HepG2 (cell line): Measurements from ENCODE around the gene ATAD3A. TPM values are rescaled to one million over a fixed set of nuclear protein-coding genes. Genes with fewer than 3 reads are reported as not detected.

ENCODE experiments used
- CAMTA2 ChIP-seq: sonication (generic); formaldehyde crosslinking; IDR thresholded peaks from 2 replicates; pipeline ENCODE4 v1.4.0; 2020; ENCODE audit warnings: mild to moderate bottlenecking, missing genetic modification reagents, borderline replicate concordance
- CHD4 ChIP-seq: fragments of 200-600 bp; sonication (generic); IDR thresholded peaks from 2 replicates; pipeline ENCODE4 v1.7.0; 2017; ENCODE audit warnings: mild to moderate bottlenecking, low read length, borderline replicate concordance
- ELF4 ChIP-seq: sonication (generic); formaldehyde crosslinking; IDR thresholded peaks from 2 replicates; pipeline ENCODE4 v1.5.0; 2020; ENCODE audit warnings: missing genetic modification reagents, mild to moderate bottlenecking, moderate library complexity, borderline replicate concordance
- HNRNPLL ChIP-seq: fragments of 200-400 bp; formaldehyde crosslinking; IDR thresholded peaks from 2 replicates; pipeline ENCODE4 v1.6.1; 2017; ENCODE audit warnings: mild to moderate bottlenecking, low read depth, low read length; ENCODE audit not compliant: poor library complexity, severe bottlenecking
- ISX ChIP-seq: sonication (generic); formaldehyde crosslinking; conservative IDR thresholded peaks from 2 replicates; pipeline ENCODE4 v1.5.0; 2020; ENCODE audit warnings: missing genetic modification reagents
- KIAA2018 ChIP-seq: sonication (generic); formaldehyde crosslinking; IDR thresholded peaks from 2 replicates; pipeline ENCODE4 v1.5.0; 2020; ENCODE audit warnings: mild to moderate bottlenecking, missing genetic modification reagents, borderline replicate concordance
- KLF11 ChIP-seq: IDR thresholded peaks from 2 replicates; pipeline ENCODE4 v1.6.1; 2016; ENCODE audit warnings: missing compliant biosample characterization
- KLF13 ChIP-seq: sonication (generic); formaldehyde crosslinking; IDR thresholded peaks from 2 replicates; pipeline ENCODE4 v1.4.0; 2020; ENCODE audit warnings: mild to moderate bottlenecking, missing genetic modification reagents
- MNT ChIP-seq: fragments of 450-650 bp; IDR thresholded peaks from 2 replicates; pipeline ENCODE4 v1.6.1; 2016
- NFYB ChIP-seq: sonication (generic); formaldehyde crosslinking; IDR thresholded peaks from 2 replicates; pipeline ENCODE4 v1.4.0; 2020; ENCODE audit warnings: missing genetic modification reagents
- RCOR2 ChIP-seq: IDR thresholded peaks from 2 replicates; pipeline ENCODE4 v1.6.1; 2016; ENCODE audit warnings: missing biosample characterization, missing genetic modification reagents
- SALL1 ChIP-seq: sonication (generic); formaldehyde crosslinking; IDR thresholded peaks from 2 replicates; pipeline ENCODE4 v1.8.0; 2022; ENCODE audit warnings: mild to moderate bottlenecking, missing genetic modification reagents
- ZNF207 ChIP-seq: fragments of 450-650 bp; IDR thresholded peaks from 2 replicates; pipeline ENCODE4 v1.6.1; 2016; ENCODE audit warnings: antibody characterized with exemption, borderline replicate concordance
- ZNF33A ChIP-seq: sonication (generic); formaldehyde crosslinking; IDR thresholded peaks from 2 replicates; pipeline ENCODE4 v1.5.1; 2020; ENCODE audit warnings: missing genetic modification reagents, mild to moderate bottlenecking, moderate library complexity, borderline replicate concordance
- ZNF768 ChIP-seq: sonication (generic); formaldehyde crosslinking; IDR thresholded peaks from 2 replicates; pipeline ENCODE4 v1.4.0; 2020; ENCODE audit warnings: missing genetic modification reagents
- polyA plus RNA-seq, 8 experiments: library from polyadenylated mRNA; depleted of rRNA in 3 of 8; stranded (reverse) in 7 of 8; unstranded in 1 of 8; fragments of >200 nt; fragmentation: Illumina TruSeq in 4 of 8; extraction: Trizol in 4 of 8; gene quantifications; 2 replicates each; pipeline versions ENCODE4 v1.2.1 to v1.2.3, GENCODE V29; 2011 to 2016; ENCODE audit warnings: low read depth in 4 of 8, missing spikeins in 1 of 8, mixed read lengths in 1 of 8; ENCODE audit not compliant: insufficient read depth in 1 of 8
- total RNA-seq, 5 experiments: library from RNA; depleted of rRNA; stranded (reverse); fragments of >200 nt; fragmentation: Illumina TruSeq; extraction: Trizol; gene quantifications; 2 replicates each; pipeline ENCODE4 v1.2.3, GENCODE V29; 2016; ENCODE audit warnings: low read depth in 1 of 5

The ATAD3A gene
- total and polyA plus RNA-seq, 2 of the 13 experiments (the other 11 are each of a cell fraction or from before 2014, with no cell fraction given), result 10.6 to 49.0 TPM

- no peak for TF ChIP-seq ZNF768
- no peak for TF ChIP-seq ZNF33A
- no peak for TF ChIP-seq KLF13 (CRISPR knock-in tag)
- peak; percentile 22; the same call in 1 of the 2 replicates for TF ChIP-seq SALL1 (CRISPR knock-in tag)
- TF ChIP-seq ZNF207, result no peak
- no peak for TF ChIP-seq NFYB (CRISPR knock-in tag)
- peak; percentile 64 for TF ChIP-seq HNRNPLL
- TF ChIP-seq RCOR2 (CRISPR knock-in tag), result no peak
- TF ChIP-seq CAMTA2 (CRISPR knock-in tag), result no peak; the same call in 1 of the 2 replicates
- TF ChIP-seq KIAA2018 (CRISPR knock-in tag), result no peak
- TF ChIP-seq MNT, result no peak; the same call in 1 of the 2 replicates
- TF ChIP-seq CHD4, result no peak
- TF ChIP-seq ELF4 (CRISPR knock-in tag), result no peak
- TF ChIP-seq KLF11 (CRISPR knock-in tag), result no peak
- TF ChIP-seq ISX, result no peak
Observed at GRCh38 chr1:1573843-1574720, 62.1 kb downstream of the ATAD3A start (continued).
